ENCODE results near the gene UBE2S. TPM values are rescaled to one million over a fixed set of nuclear protein-coding genes. Genes with fewer than 3 reads are reported as not detected.

Gene UBE2S
- polyA plus RNA-seq, 1 experiment = 28.9 TPM

GRCh38 chr19:55372316-55373081 lies 35.1 kb downstream of the UBE2S start:
- Histone ChIP-seq H3K27ac (ENCODE audit: low read depth, low read length) (peak overlapping the region; percentile 61), H3K27me3 (ENCODE audit: control insufficient read depth, insufficient read depth, low read length) (no peaks in the 10 kb centered on the region), H3K9me3 (ENCODE audit: control insufficient read depth, insufficient read depth, low read length) (no peaks in the 10 kb centered on the region; the same call in 1 of the 2 replicates), H3K4me3 (ENCODE audit: low read depth, low read length) (no peak overlapping the region)
- ChIA-PET POLR2A (interaction anchor here (0.8 to 2.1 kb wide), 6 partner anchors 8 to 62 kb away, joined by 3 to 13 read pairs (median 4); partner anchors contain the start of gene UBE2S), CTCF (interaction anchor here (1.5 to 1.6 kb wide), 2 partner anchors 71 to 131 kb away, joined by 3 read pairs; no protein-coding TSS in a partner anchor)
- no peak for TF ChIP-seq CTCF (IDR thresholded peaks at IDR 0.05; ENCODE audit: low read depth, low read length)
- DNase-seq (ENCODE audit: low read depth, low spot score) = no peak

GRCh38 chr19:55370305-55370988 lies 37.1 kb downstream of the UBE2S start, which contains the start of gene IL11:
Gene IL11, minus strand, starts transcription at chr19:55370463. Its CDS starts 153 bp downstream, at chr19:55370310.
- DNase-seq (ENCODE audit: low read depth, low spot score) = no peak
- peak within 1 kb of the TSS; percentile 76 for H3K4me3 ChIP-seq (ENCODE audit: low read depth, low read length)
- no peaks in the 10 kb centered on the region; the same call in 1 of the 2 replicates for H3K9me3 ChIP-seq (ENCODE audit: control insufficient read depth, insufficient read depth, low read length)
- no peaks in the 10 kb centered on the region for H3K27me3 ChIP-seq (ENCODE audit: control insufficient read depth, insufficient read depth, low read length)
- ChIA-PET CTCF (no interaction called here), POLR2A (interaction anchor here (1.0 to 3.0 kb wide), 7 partner anchors 13 to 284 kb away, joined by 3 to 27 read pairs (median 6); partner anchors contain the start of genes KMT5C, TMEM238, U2AF2 and UBE2S)
- H3K27ac ChIP-seq (ENCODE audit: low read depth, low read length) = peak within 1 kb of the TSS; percentile 85
- no peak for TF ChIP-seq CTCF (IDR thresholded peaks at IDR 0.05; ENCODE audit: low read depth, low read length)

- peak overlapping the region; percentile 85 for H3K27ac ChIP-seq (ENCODE audit: low read depth, low read length)
- ChIA-PET CTCF (no interaction called here), POLR2A (interaction anchor here (1.0 to 3.0 kb wide), 8 partner anchors 14 to 285 kb away, joined by 3 to 27 read pairs (median 6); partner anchors contain the start of genes KMT5C, TMEM238, U2AF2 and UBE2S)
- no peaks in the 10 kb centered on the region; the same call in 1 of the 2 replicates for H3K9me3 ChIP-seq (ENCODE audit: control insufficient read depth, insufficient read depth, low read length)
- H3K27me3 ChIP-seq (ENCODE audit: control insufficient read depth, insufficient read depth, low read length) = no peaks in the 10 kb centered on the region
- H3K4me3 ChIP-seq (ENCODE audit: low read depth, low read length) = peak overlapping the region; percentile 76
- TF ChIP-seq CTCF (IDR thresholded peaks at IDR 0.05; ENCODE audit: low read depth, low read length) = no peak
- DNase-seq (ENCODE audit: low read depth, low spot score) = peak; percentile 42
Observed at GRCh38 chr19:55369653-55370304, 37.8 kb downstream of the UBE2S start.

- no peak for DNase-seq (ENCODE audit: low read depth, low spot score)
- CTCF ChIA-PET = interaction anchor here (0.6 kb wide), 1 partner anchor 69 kb away, joined by 3 read pairs; no protein-coding TSS in a partner anchor
- Histone ChIP-seq H3K4me3 (ENCODE audit: low read depth, low read length) (peak overlapping the region; percentile 62), H3K27ac (ENCODE audit: low read depth, low read length) (peak overlapping the region; percentile 75), H3K9me3 (ENCODE audit: control insufficient read depth, insufficient read depth, low read length) (no peaks in the 10 kb centered on the region; the same call in 1 of the 2 replicates), H3K27me3 (ENCODE audit: control insufficient read depth, insufficient read depth, low read length) (no peaks in the 10 kb centered on the region)
- POLR2A ChIA-PET = interaction anchor here (0.5 to 3.0 kb wide), 7 partner anchors 15 to 286 kb away, joined by 3 to 27 read pairs (median 4); partner anchors contain the start of genes KMT5C, TMEM238, TNNI3 and U2AF2
- TF ChIP-seq CTCF (IDR thresholded peaks at IDR 0.05; ENCODE audit: low read depth, low read length) = no peak
Observed at GRCh38 chr19:55368701-55369563, 38.7 kb downstream of the UBE2S start.
